ENCODE measurements around the gene ALMS1. TPM values are rescaled to one million over a fixed set of nuclear protein-coding genes. Genes with fewer than 3 reads are reported as not detected.
A peak's percentile ranks its signal among the peaks of the same experiment; 100 is the strongest.
"Not testable (repeated sequence)": the region's sequence is repeated elsewhere in the genome, so short reads cannot be mapped to it uniquely, and the experiment has no call there.

ALMS1 gene
- total RNA-seq, 1 donor from 2014 or later: 11.6 TPM

GRCh38 chr2:73402386-73403103 lies 16.9 kb downstream of the ALMS1 start:
- intact Hi-C loops (cut with DNase I): no loop called here

GRCh38 chr2:73403237-73403636 lies 17.6 kb downstream of the ALMS1 start:
- intact Hi-C loops (cut with DNase I): no loop called here
- no peak for DNase-seq (ENCODE audit: low spot score)

More at GRCh38 chr2:73402386-73403103, 16.9 kb downstream of the ALMS1 start:
- no peak for DNase-seq (ENCODE audit: low spot score)

- intact Hi-C loops (cut with DNase I): no loop called here
- DNase-seq (ENCODE audit: low spot score): no peak
Observed at GRCh38 chr2:73404409-73404808, 18.8 kb downstream of the ALMS1 start.

GRCh38 chr2:73406996-73407395 lies 21.4 kb downstream of the ALMS1 start:
- intact Hi-C loops (cut with DNase I): no loop called here
- no peak for DNase-seq (ENCODE audit: low spot score)

GRCh38 chr2:73408198-73408597 lies 22.6 kb downstream of the ALMS1 start:
- DNase-seq (ENCODE audit: low spot score): no peak
- intact Hi-C loops (cut with DNase I): no loop called here

- intact Hi-C loops (cut with DNase I): no loop called here
- DNase-seq (ENCODE audit: low spot score): no peak
Observed at GRCh38 chr2:73414696-73415095, 29.1 kb downstream of the ALMS1 start.

- no peak for DNase-seq (ENCODE audit: low spot score)
- intact Hi-C loops (cut with DNase I): no loop called here
Observed at GRCh38 chr2:73415906-73416305, 30.3 kb downstream of the ALMS1 start.

GRCh38 chr2:73418343-73418742 lies 32.7 kb downstream of the ALMS1 start:
- intact Hi-C loops (cut with DNase I): loop anchor here (1.0 kb wide), 1 partner anchor 32 kb away; no protein-coding TSS in a partner anchor
- DNase-seq (ENCODE audit: low spot score): peak; percentile 78

- intact Hi-C loops (cut with DNase I): no loop called here
- DNase-seq (ENCODE audit: low spot score): no peak
Observed at GRCh38 chr2:73423913-73424312, 38.3 kb downstream of the ALMS1 start.

- no peak for DNase-seq (ENCODE audit: low spot score)
- intact Hi-C loops (cut with DNase I): no loop called here
Observed at GRCh38 chr2:73426176-73426575, 40.5 kb downstream of the ALMS1 start.

GRCh38 chr2:73436019-73436418 lies 50.4 kb downstream of the ALMS1 start:
- intact Hi-C loops (cut with DNase I): no loop called here

GRCh38 chr2:73444202-73444601 lies 58.6 kb downstream of the ALMS1 start:
- intact Hi-C loops (cut with DNase I): no loop called here
- no peak for DNase-seq (ENCODE audit: low spot score)

More at GRCh38 chr2:73436019-73436418, 50.4 kb downstream of the ALMS1 start:
- no peak for DNase-seq (ENCODE audit: low spot score)

- no peak for DNase-seq (ENCODE audit: low spot score)
- intact Hi-C loops (cut with DNase I): no loop called here
Observed at GRCh38 chr2:73448856-73449255, 63.2 kb downstream of the ALMS1 start.

GRCh38 chr2:73449404-73449803 lies 63.8 kb downstream of the ALMS1 start:
- intact Hi-C loops (cut with DNase I): no loop called here
- no peak for DNase-seq (ENCODE audit: low spot score)

- intact Hi-C loops (cut with DNase I): no loop called here
- no peak for DNase-seq (ENCODE audit: low spot score)
Observed at GRCh38 chr2:73451263-73451972, 65.8 kb downstream of the ALMS1 start.

GRCh38 chr2:73457982-73458381 lies 72.3 kb downstream of the ALMS1 start:
- intact Hi-C loops (cut with DNase I): no loop called here
- DNase-seq (ENCODE audit: low spot score): no peak

GRCh38 chr2:73462388-73462787 lies 76.8 kb downstream of the ALMS1 start:
- DNase-seq (ENCODE audit: low spot score); intact Hi-C loops (cut with DNase I): not testable (repeated sequence)

- no peak for DNase-seq (ENCODE audit: low spot score)
- intact Hi-C loops (cut with DNase I): no loop called here
Observed at GRCh38 chr2:73468376-73468775, 82.7 kb downstream of the ALMS1 start.

GRCh38 chr2:73483874-73484273 lies 98.2 kb downstream of the ALMS1 start:
- intact Hi-C loops (cut with DNase I): not testable (repeated sequence)

GRCh38 chr2:73487112-73487657 lies 101.5 kb downstream of the ALMS1 start:
- intact Hi-C loops (cut with DNase I): no loop called here
- no peak for DNase-seq (ENCODE audit: low spot score)

More at GRCh38 chr2:73483874-73484273, 98.2 kb downstream of the ALMS1 start:
- DNase-seq (ENCODE audit: low spot score): not testable (repeated sequence)

GRCh38 chr2:73488079-73488478 lies 102.4 kb downstream of the ALMS1 start:
- intact Hi-C loops (cut with DNase I): no loop called here
- DNase-seq (ENCODE audit: low spot score): no peak

Data from cardiac septum (tissue), 1 donor.